H1 (cell line): ENCODE measurements around the gene SCNM1. TPM values are rescaled to one million over a fixed set of nuclear protein-coding genes. Genes with fewer than 3 reads are reported as not detected.

Source experiments
- CTCF ChIA-PET: fragments of 300-600 bp; sonication (Branson Sonifier 250); formaldehyde crosslinking; loops from one replicate; lab custom pipeline; 2021; ENCODE audit not compliant: partially characterized antibody; lab: Charles Lee
- POLR2A ChIA-PET: fragments of 300-600 bp; sonication (Branson Sonifier 250); formaldehyde crosslinking; loops from one replicate; lab custom pipeline; 2021; ENCODE audit warnings: inconsistent platforms; ENCODE audit not compliant: partially characterized antibody; lab: Charles Lee
- DNase-seq, 2 experiments: peaks; one replicate each; pipeline versions ENCODE4 v3.0.0 to v3.0.0-alpha.2; 2010 to 2022; ENCODE audit warnings: low spot score in 2 of 2, low read depth in 1 of 2, mixed read lengths in 1 of 2
- FAIRE-seq: peaks from 2 replicates; lab custom pipeline; 2011; peaks lifted over from hg19 to GRCh38; lab: Jason Lieb, UNC
- H2AFZ ChIP-seq: 2 replicates; pipeline ENCODE4 v1.8.1; 2012; ENCODE audit warnings: low read length, inconsistent platforms
- H2AK5ac ChIP-seq: 2 replicates; pipeline ENCODE4 v1.6.1; 2013; ENCODE audit warnings: low read depth, low read length
- H2BK120ac ChIP-seq: replicated peaks from 2 replicates; pipeline ENCODE3; 2013; ENCODE audit warnings: low read depth, low read length, inconsistent platforms
- H2BK12ac ChIP-seq: 2 replicates; pipeline ENCODE4 v1.6.1; 2013; ENCODE audit warnings: low read depth, low read length
- H2BK15ac ChIP-seq: 2 replicates; pipeline ENCODE4 v1.6.1; 2013; ENCODE audit warnings: low read length
- H2BK20ac ChIP-seq: 2 replicates; pipeline ENCODE4 v1.6.1; 2013; ENCODE audit warnings: low read length
- H2BK5ac ChIP-seq: 2 replicates; pipeline ENCODE4 v1.6.1; 2013; ENCODE audit warnings: low read depth, low read length
- H3K14ac ChIP-seq: 2 replicates; pipeline ENCODE4 v1.6.1; 2013; ENCODE audit warnings: inconsistent platforms; ENCODE audit not compliant: insufficient read length
- H3K18ac ChIP-seq: 2 replicates; pipeline ENCODE4 v1.6.1; 2013; ENCODE audit warnings: low read length; ENCODE audit errors: extremely low read depth
- H3K23ac ChIP-seq: 2 replicates; pipeline ENCODE4 v1.6.1; 2013; ENCODE audit warnings: inconsistent platforms; ENCODE audit not compliant: insufficient read length
- H3K23me2 ChIP-seq: 2 replicates; pipeline ENCODE4 v1.6.1; 2013; ENCODE audit warnings: low read depth, low read length
- H3K27ac ChIP-seq: 2 replicates; pipeline ENCODE4 v1.6.1; 2011; ENCODE audit warnings: low read depth, low read length, inconsistent platforms
- H3K27me3 ChIP-seq, 4 experiments: replicated peaks in 1 of 4; 1 replicate in 1 of 4; 2 replicates in 3 of 4; pipeline versions ENCODE4 v1.6.1 to v1.8.1; 2011 to 2013; ENCODE audit warnings: low read length in 3 of 4, mild to moderate bottlenecking in 3 of 4, inconsistent platforms in 2 of 4, mixed read lengths in 2 of 4, moderate library complexity in 1 of 4; ENCODE audit not compliant: control insufficient read depth in 3 of 4, insufficient read depth in 3 of 4; ENCODE audit errors: extremely low read depth in 1 of 4
- H3K36me3 ChIP-seq, 4 experiments: 2 replicates each; pipeline versions ENCODE4 v1.6.1 to v1.8.1; 2011 to 2013; ENCODE audit warnings: mild to moderate bottlenecking in 4 of 4, low read length in 3 of 4, moderate library complexity in 2 of 4, control low read depth in 1 of 4, inconsistent platforms in 1 of 4; ENCODE audit not compliant: insufficient read depth in 4 of 4, control insufficient read depth in 2 of 4
- H3K4ac ChIP-seq: replicated peaks from 2 replicates; pipeline ENCODE3; 2013; ENCODE audit warnings: low read length, low read depth, mixed read lengths, inconsistent platforms; ENCODE audit not compliant: insufficient read length
- H3K4me1 ChIP-seq, 4 experiments: replicated peaks in 1 of 4; 1 replicate in 1 of 4; 2 replicates in 3 of 4; pipeline versions ENCODE4 v1.6.1 to v1.8.1; 2011 to 2013; ENCODE audit warnings: low read length in 3 of 4, inconsistent platforms in 2 of 4, mixed read lengths in 1 of 4; ENCODE audit not compliant: insufficient read depth in 4 of 4, control insufficient read depth in 3 of 4
- H3K4me2 ChIP-seq, 2 experiments: 2 replicates each; pipeline versions ENCODE4 v1.6.1 to v1.8.1; 2011 to 2013; ENCODE audit warnings: low read depth in 2 of 2, low read length in 2 of 2, control low read depth in 1 of 2, inconsistent platforms in 1 of 2, mild to moderate bottlenecking in 1 of 2; ENCODE audit not compliant: insufficient read depth in 1 of 2
- H3K4me3 ChIP-seq, 4 experiments: fragments of 200-600, 300-600 bp in 1 of 4; sonication (generic), shearing (Covaris generic), sonication (Bioruptor Twin) in 1 of 4; 2 replicates each; pipeline versions ENCODE4 v1.5.1 to v1.8.1; 2011 to 2016; ENCODE audit warnings: low read length in 4 of 4, low read depth in 3 of 4, control low read depth in 2 of 4, inconsistent platforms in 2 of 4, mild to moderate bottlenecking in 2 of 4, mixed read lengths in 1 of 4, moderate library complexity in 1 of 4; ENCODE audit not compliant: insufficient read depth in 2 of 4; ENCODE audit errors: extremely low read depth in 1 of 4
- H3K56ac ChIP-seq: replicated peaks from 2 replicates; pipeline ENCODE3; 2013; ENCODE audit warnings: low read depth, mild to moderate bottlenecking, mixed read lengths, low read length, inconsistent platforms; ENCODE audit not compliant: insufficient read length
- H3K79me1 ChIP-seq: 2 replicates; pipeline ENCODE4 v1.6.1; 2013; ENCODE audit warnings: low read depth, low read length, control low read depth
- H3K79me2 ChIP-seq, 2 experiments: 2 replicates each; pipeline versions ENCODE4 v1.6.1 to v1.8.1; 2012 to 2013; ENCODE audit warnings: low read length in 2 of 2, mild to moderate bottlenecking in 2 of 2, inconsistent platforms in 1 of 2; ENCODE audit not compliant: insufficient read depth in 2 of 2, control insufficient read depth in 1 of 2
- H3K9ac ChIP-seq, 4 experiments: replicated peaks in 1 of 4; 1 replicate in 1 of 4; 2 replicates in 3 of 4; pipeline versions ENCODE4 v1.6.1 to v1.8.1; 2011 to 2013; ENCODE audit warnings: low read depth in 3 of 4, low read length in 3 of 4, control low read depth in 2 of 4, mild to moderate bottlenecking in 2 of 4, moderate library complexity in 2 of 4, inconsistent platforms in 1 of 4; ENCODE audit errors: extremely low read depth in 1 of 4
- H3K9me3 ChIP-seq, 2 experiments: 2 replicates each; pipeline versions ENCODE4 v1.6.1 to v1.8.1; 2012 to 2013; ENCODE audit warnings: mild to moderate bottlenecking in 2 of 2, moderate library complexity in 2 of 2, control low read depth in 1 of 2, inconsistent platforms in 1 of 2, low read depth in 1 of 2, low read length in 1 of 2, mixed read lengths in 1 of 2; ENCODE audit not compliant: insufficient read depth in 2 of 2
- H4K20me1 ChIP-seq, 2 experiments: replicated peaks in 1 of 2; 2 replicates each; pipeline versions ENCODE3 to v1.8.1; 2011 to 2013; ENCODE audit warnings: inconsistent platforms in 2 of 2, low read length in 2 of 2, mild to moderate bottlenecking in 1 of 2; ENCODE audit not compliant: insufficient read depth in 2 of 2, control insufficient read depth in 1 of 2
- H4K5ac ChIP-seq: 2 replicates; pipeline ENCODE4 v1.6.1; 2013; ENCODE audit warnings: low read length, low read depth, mixed read lengths, inconsistent platforms; ENCODE audit not compliant: insufficient read length
- H4K8ac ChIP-seq: 2 replicates; pipeline ENCODE4 v1.8.0; 2013; ENCODE audit warnings: mild to moderate bottlenecking, moderate library complexity, low read length, inconsistent platforms; ENCODE audit not compliant: insufficient read depth; ENCODE audit errors: extremely low read depth
- H4K91ac ChIP-seq: replicated peaks from 2 replicates; pipeline ENCODE3; 2013; ENCODE audit warnings: low read length, mixed read lengths, inconsistent platforms; ENCODE audit not compliant: insufficient read length
- CTBP2 ChIP-seq: IDR thresholded peaks from 2 replicates; pipeline ENCODE4 v1.7.0; 2011; ENCODE audit warnings: borderline replicate concordance, mild to moderate bottlenecking, moderate library complexity, mixed read lengths, low read length; ENCODE audit not compliant: insufficient read depth, insufficient read length
- EZH2 ChIP-seq: fragments of 200-600 bp; sonication (generic); IDR thresholded peaks from 2 replicates; pipeline ENCODE4 v1.7.1; 2012; ENCODE audit warnings: low read depth, mild to moderate bottlenecking, moderate library complexity, low read length, inconsistent platforms; ENCODE audit not compliant: severe bottlenecking
- KDM4A ChIP-seq: IDR thresholded peaks from one replicate; pipeline ENCODE4 v1.7.1; 2012; ENCODE audit warnings: low read depth, mild to moderate bottlenecking, moderate library complexity, low read length, inconsistent platforms; ENCODE audit not compliant: severe bottlenecking
- NRF1 ChIP-seq: IDR thresholded peaks from 2 replicates; pipeline ENCODE4 v1.6.1; 2011; ENCODE audit warnings: mild to moderate bottlenecking, low read depth, low read length, improper control_type of control experiment
- POLR2A ChIP-seq, 2 experiments: IDR thresholded peaks; 1 replicate in 1 of 2; 2 replicates in 1 of 2; pipeline ENCODE4 v1.6.1; 2011; ENCODE audit warnings: low read depth in 2 of 2, low read length in 2 of 2, mild to moderate bottlenecking in 2 of 2; ENCODE audit errors: control extremely low read depth in 1 of 2
- RNF2 ChIP-seq: fragments of 200-900, 300-1000 bp; sonication (generic); IDR thresholded peaks from 2 replicates; pipeline ENCODE4 v1.7.1; 2016; ENCODE audit warnings: borderline replicate concordance, low read depth, mild to moderate bottlenecking, antibody characterized with exemption, low read length; ENCODE audit not compliant: poor library complexity, severe bottlenecking; ENCODE audit errors: missing control alignments
- SUZ12 ChIP-seq: fragments of 200-600 bp; sonication (generic); IDR thresholded peaks from 2 replicates; pipeline ENCODE4 v1.6.1; 2012; ENCODE audit warnings: mild to moderate bottlenecking, inconsistent platforms, low read length, moderate library complexity, mixed read lengths
- TEAD4 ChIP-seq: IDR thresholded peaks from 2 replicates; pipeline ENCODE4 v1.6.1; 2012; ENCODE audit warnings: low read depth, low read length, inconsistent platforms, mixed read lengths
- WGBS, 2 experiments: shearing (Covaris generic) in 1 of 2; methylation state at CpG; one replicate each; pipeline versions ENCODE4 v1.1.6 to v1.1.7; 2013 to 2015; ENCODE audit warnings: low lambda C conversion rate in 2 of 2, mixed read lengths in 2 of 2, inconsistent platforms in 1 of 2, low coverage in 1 of 2, missing lambda C conversion rate in 1 of 2; ENCODE audit not compliant: insufficient replicate concordance in 2 of 2, insufficient coverage in 1 of 2, insufficient read length in 1 of 2; ENCODE audit errors: extremely low coverage in 1 of 2, missing lambda C conversion rate in 1 of 2; 5-methylcytosine and 5-hydroxymethylcytosine counted together
- polyA plus RNA-seq, 7 experiments: library from polyadenylated mRNA; depleted of rRNA in 3 of 7; stranded (reverse) in 5 of 7; unstranded in 2 of 7; fragments of >200 nt in 5 of 7; fragments of 200-250 nt in 2 of 7; gene quantifications; 1 replicate in 5 of 7; 2 replicates in 1 of 7; 4 replicates in 1 of 7; pipeline versions ENCODE4 v1.2.1 to v1.2.3, GENCODE V29; 2011 to 2013; ENCODE audit warnings: missing spikeins in 2 of 7, mixed read lengths in 2 of 7
- total RNA-seq: library from RNA; stranded (reverse); fragmentation: NEBNext Ultra II Directional; extraction: Animal tissue kit (Norgen Biotek cat#: 25700); gene quantifications from 2 replicates; pipeline ENCODE4 v1.2.1, GENCODE V29; 2021
- TF ChIP-seq, protein P1 (sequence below), 3 experiments: IDR thresholded peaks; 1 replicate in 2 of 3; 2 replicates in 1 of 3; pipeline versions ENCODE4 v1.5.1 to v1.6.1; 2011; ENCODE audit warnings: low read length in 3 of 3, mild to moderate bottlenecking in 3 of 3, inconsistent platforms in 2 of 3, low read depth in 1 of 3, moderate library complexity in 1 of 3; ENCODE audit not compliant: insufficient read depth in 1 of 3; ENCODE audit errors: control extremely low read depth in 1 of 3
- TF ChIP-seq, protein P2 (sequence below): IDR thresholded peaks from 2 replicates; pipeline ENCODE4 v1.6.1; 2012; ENCODE audit warnings: inconsistent platforms

SCNM1 gene
- total and polyA plus RNA-seq, 2 of the 8 experiments (the other 6 are each of a cell fraction or from before 2014, with no cell fraction given): 13.6 to 46.2 TPM

DNA sequence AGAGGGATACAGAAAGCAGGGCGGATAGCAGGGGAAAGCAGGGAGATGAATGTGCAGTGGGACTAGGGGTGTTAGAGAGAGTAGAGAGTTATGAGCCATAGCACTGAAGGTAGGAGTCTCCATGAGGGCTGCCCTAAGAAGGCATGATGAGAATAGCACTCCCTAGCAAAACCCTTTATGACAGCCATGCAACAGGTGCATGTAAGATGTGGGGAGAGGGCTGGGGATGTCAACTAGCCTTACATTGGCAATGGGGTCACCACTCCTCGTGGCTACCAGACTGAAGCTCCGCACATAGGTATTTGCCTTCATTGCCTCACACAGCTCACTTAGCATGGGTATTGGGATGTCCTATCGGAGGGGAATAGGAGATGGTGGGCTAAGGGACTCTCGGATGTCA, 5.2 kb downstream of the SCNM1 start:
- H2BK12ac ChIP-seq: no peak overlapping the region
- no peak for FAIRE-seq
- TF ChIP-seq CTBP2 (no peak), NRF1 (no peak), TEAD4 (no peak), EZH2 (no peak), SUZ12 (no peak), KDM4A (no peak), POLR2A (IDR thresholded peaks at IDR 0.05; ENCODE audit: control extremely low read depth in 1 of 2, low read depth in 2 of 2, low read length in 2 of 2) (no peak), RNF2 (no peak)
- TF ChIP-seq, protein P1, sequence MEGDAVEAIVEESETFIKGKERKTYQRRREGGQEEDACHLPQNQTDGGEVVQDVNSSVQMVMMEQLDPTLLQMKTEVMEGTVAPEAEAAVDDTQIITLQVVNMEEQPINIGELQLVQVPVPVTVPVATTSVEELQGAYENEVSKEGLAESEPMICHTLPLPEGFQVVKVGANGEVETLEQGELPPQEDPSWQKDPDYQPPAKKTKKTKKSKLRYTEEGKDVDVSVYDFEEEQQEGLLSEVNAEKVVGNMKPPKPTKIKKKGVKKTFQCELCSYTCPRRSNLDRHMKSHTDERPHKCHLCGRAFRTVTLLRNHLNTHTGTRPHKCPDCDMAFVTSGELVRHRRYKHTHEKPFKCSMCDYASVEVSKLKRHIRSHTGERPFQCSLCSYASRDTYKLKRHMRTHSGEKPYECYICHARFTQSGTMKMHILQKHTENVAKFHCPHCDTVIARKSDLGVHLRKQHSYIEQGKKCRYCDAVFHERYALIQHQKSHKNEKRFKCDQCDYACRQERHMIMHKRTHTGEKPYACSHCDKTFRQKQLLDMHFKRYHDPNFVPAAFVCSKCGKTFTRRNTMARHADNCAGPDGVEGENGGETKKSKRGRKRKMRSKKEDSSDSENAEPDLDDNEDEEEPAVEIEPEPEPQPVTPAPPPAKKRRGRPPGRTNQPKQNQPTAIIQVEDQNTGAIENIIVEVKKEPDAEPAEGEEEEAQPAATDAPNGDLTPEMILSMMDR (IDR thresholded peaks at IDR 0.05; ENCODE audit: control extremely low read depth in 1 of 3, insufficient read depth in 1 of 3, low read depth in 1 of 3, low read length in 3 of 3): no peak
- TF ChIP-seq, protein P2, sequence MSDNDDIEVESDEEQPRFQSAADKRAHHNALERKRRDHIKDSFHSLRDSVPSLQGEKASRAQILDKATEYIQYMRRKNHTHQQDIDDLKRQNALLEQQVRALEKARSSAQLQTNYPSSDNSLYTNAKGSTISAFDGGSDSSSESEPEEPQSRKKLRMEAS: no peak

More for the DNA sequence above, 5.2 kb downstream of the SCNM1 start:
- H3K36me3 ChIP-seq: peaks cover 0 to 22% (median 5%) of the 10 kb centered on the region in 4 experiments; a peak in 4 of 8 replicates
- H4K20me1 ChIP-seq: no peaks in the 10 kb centered on the region
- H3K14ac ChIP-seq: no peak overlapping the region
- no peaks in the 10 kb centered on the region for H3K9me3 ChIP-seq
- no peak overlapping the region for H3K27ac ChIP-seq
- no peak for DNase-seq
- H3K56ac ChIP-seq: no peak overlapping the region
- no peak overlapping the region for H3K4me2 ChIP-seq
- H4K8ac ChIP-seq: no peak overlapping the region
- peaks cover 0 to 11% of the 10 kb centered on the region in 2 experiments; a peak in 2 of 4 replicates for H3K79me2 ChIP-seq
- no peak overlapping the region for H2BK120ac ChIP-seq
- WGBS, 2 experiments: 91% methylated on average over 5 of the region's 5 CpGs; no CpG with 5 or more reads in 1 of the 2 experiments
- CTCF ChIA-PET: interaction anchor here (0.6 to 2.1 kb wide), 5 partner anchors 9 to 195 kb away, joined by 3 to 8 read pairs (median 4); no protein-coding TSS in a partner anchor
- H2BK15ac ChIP-seq: no peak overlapping the region
- H2BK5ac ChIP-seq: no peak overlapping the region
- H3K9ac ChIP-seq: no peak overlapping the region
- no peak overlapping the region for H2AFZ ChIP-seq
- POLR2A ChIA-PET: interaction anchor here (1.0 to 2.2 kb wide), 7 partner anchors 10 to 162 kb away, joined by 3 to 9 read pairs (median 4); partner anchors contain the start of genes VPS72 and ZNF687
- H3K79me1 ChIP-seq: 0 out of 2 replicates have a peak, but pooled peaks cover 3% of the 10 kb centered on the region
- H3K23me2 ChIP-seq: peaks cover 7% of the 10 kb centered on the region
- H3K4me3 ChIP-seq: no peak overlapping the region
- no peak overlapping the region for H3K4ac ChIP-seq
- H3K23ac ChIP-seq: no peak overlapping the region
- H2BK20ac ChIP-seq: no peak overlapping the region
- H4K91ac ChIP-seq: no peak overlapping the region
- no peak overlapping the region for H3K18ac ChIP-seq
- H3K27me3 ChIP-seq: no peaks in the 10 kb centered on the region
- no peak overlapping the region for H4K5ac ChIP-seq
- H3K4me1 ChIP-seq: peaks cover 0 to 5% (median 3%) of the 10 kb centered on the region in 4 experiments; a peak in 4 of 7 replicates
- H2AK5ac ChIP-seq: no peak overlapping the region
